ENCODE measurements around the gene PTPN21.

The PTPN21 gene

DNA sequence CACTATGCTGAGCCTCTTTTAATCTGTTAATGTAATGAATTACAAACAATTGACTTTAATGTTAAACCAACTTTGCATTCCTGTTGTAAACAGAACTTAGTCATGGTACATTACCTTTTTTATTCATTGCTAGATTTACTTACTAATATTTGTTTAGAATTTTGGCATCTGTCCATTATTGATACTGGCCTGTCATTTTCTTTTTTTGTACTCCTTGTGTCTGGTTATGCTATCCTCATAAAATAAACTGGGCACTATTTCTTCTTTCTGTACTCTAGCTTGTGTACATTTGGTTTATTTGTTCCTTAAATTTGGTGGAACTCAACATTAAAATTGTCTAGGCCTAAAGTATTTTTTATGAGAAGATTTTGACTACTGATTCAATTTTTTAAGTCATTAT is 137.2 kb downstream of the PTPN21 start:
- TF ChIP-seq, protein P1, sequence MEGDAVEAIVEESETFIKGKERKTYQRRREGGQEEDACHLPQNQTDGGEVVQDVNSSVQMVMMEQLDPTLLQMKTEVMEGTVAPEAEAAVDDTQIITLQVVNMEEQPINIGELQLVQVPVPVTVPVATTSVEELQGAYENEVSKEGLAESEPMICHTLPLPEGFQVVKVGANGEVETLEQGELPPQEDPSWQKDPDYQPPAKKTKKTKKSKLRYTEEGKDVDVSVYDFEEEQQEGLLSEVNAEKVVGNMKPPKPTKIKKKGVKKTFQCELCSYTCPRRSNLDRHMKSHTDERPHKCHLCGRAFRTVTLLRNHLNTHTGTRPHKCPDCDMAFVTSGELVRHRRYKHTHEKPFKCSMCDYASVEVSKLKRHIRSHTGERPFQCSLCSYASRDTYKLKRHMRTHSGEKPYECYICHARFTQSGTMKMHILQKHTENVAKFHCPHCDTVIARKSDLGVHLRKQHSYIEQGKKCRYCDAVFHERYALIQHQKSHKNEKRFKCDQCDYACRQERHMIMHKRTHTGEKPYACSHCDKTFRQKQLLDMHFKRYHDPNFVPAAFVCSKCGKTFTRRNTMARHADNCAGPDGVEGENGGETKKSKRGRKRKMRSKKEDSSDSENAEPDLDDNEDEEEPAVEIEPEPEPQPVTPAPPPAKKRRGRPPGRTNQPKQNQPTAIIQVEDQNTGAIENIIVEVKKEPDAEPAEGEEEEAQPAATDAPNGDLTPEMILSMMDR (IDR thresholded peaks at IDR 0.05; ENCODE audit: low read depth, low read length): no peak
- no peak overlapping the region for H3K4me3 ChIP-seq (ENCODE audit: low read depth, low read length)
- in situ Hi-C loops (cut with HindIII; ENCODE audit: low sequenced_read_pairs): no loop called here
- DNase-seq (ENCODE audit: low read depth, low spot score): no peak

Data from astrocyte of the spinal cord (primary cell).